SK-N-SH treated with all-trans-retinoic acid at 6 μM for 48 hours (cell line): ENCODE data around the gene MAP7.

Experiments used
- ATAC-seq: fragments of 200-7000 bp; cut with Tn5 transposase; 3 replicates; pipeline ENCODE4 v1.9.1; 2020; ENCODE audit warnings: mild to moderate bottlenecking, moderate library complexity
- ARNTL ChIP-seq: fragments of 450-650 bp; formaldehyde crosslinking; IDR thresholded peaks from 2 replicates; pipeline ENCODE4 v1.5.0; 2020; ENCODE audit warnings: low read depth, mild to moderate bottlenecking, moderate library complexity, borderline replicate concordance
- BACH2 ChIP-seq: fragments of 250-450 bp; sonication (Bioruptor Pico); IDR thresholded peaks from 2 replicates; pipeline ENCODE4 v1.9.0; 2021; ENCODE audit warnings: mild to moderate bottlenecking, borderline replicate concordance
- CSDC2 ChIP-seq: fragments of 250-450 bp; sonication (Bioruptor Pico); IDR thresholded peaks from 2 replicates; pipeline ENCODE4 v1.5.0; 2020; ENCODE audit warnings: mild to moderate bottlenecking, moderate library complexity
- CSRNP3 ChIP-seq: fragments of 250-450 bp; sonication (Bioruptor Pico); IDR thresholded peaks from 2 replicates; pipeline ENCODE4 v1.5.1; 2021; ENCODE audit warnings: mild to moderate bottlenecking, moderate library complexity
- ESRRG ChIP-seq: fragments of 250-450 bp; sonication (Bioruptor Pico); IDR thresholded peaks from 2 replicates; pipeline ENCODE4 v1.6.1; 2021; ENCODE audit warnings: mild to moderate bottlenecking
- GLIS3 ChIP-seq: fragments of 250-450 bp; sonication (Bioruptor Pico); IDR thresholded peaks from 2 replicates; pipeline ENCODE4 v1.5.0; 2020; ENCODE audit warnings: mild to moderate bottlenecking, moderate library complexity
- ISL1 ChIP-seq: fragments of 250-450 bp; sonication (Bioruptor Pico); IDR thresholded peaks from 2 replicates; pipeline ENCODE4 v2.1.2; 2022; ENCODE audit warnings: mild to moderate bottlenecking, moderate library complexity
- OSR1 ChIP-seq: fragments of 250-450 bp; sonication (Bioruptor Pico); IDR thresholded peaks from 2 replicates; pipeline ENCODE4 v1.8.0; 2022; ENCODE audit warnings: moderate library complexity, mild to moderate bottlenecking, inconsistent platforms
- PATZ1 ChIP-seq: fragments of 250-450 bp; sonication (Bioruptor Pico); IDR thresholded peaks from 2 replicates; pipeline ENCODE4 v1.8.0; 2020; ENCODE audit warnings: mild to moderate bottlenecking, moderate library complexity, borderline replicate concordance
- PPARA ChIP-seq: fragments of 250-450 bp; sonication (Bioruptor Pico); IDR thresholded peaks from 2 replicates; pipeline ENCODE4 v1.5.0; 2020; ENCODE audit warnings: mild to moderate bottlenecking, borderline replicate concordance
- RARB ChIP-seq: fragments of 250-450 bp; sonication (Bioruptor Pico); IDR thresholded peaks from 2 replicates; pipeline ENCODE4 v1.8.0; 2021; ENCODE audit warnings: mild to moderate bottlenecking, moderate library complexity
- TCF4 ChIP-seq: fragments of 250-450 bp; sonication (Bioruptor Pico); IDR thresholded peaks from 2 replicates; pipeline ENCODE4 v1.8.0; 2021; ENCODE audit warnings: mild to moderate bottlenecking, moderate library complexity, borderline replicate concordance
- TSHZ2 ChIP-seq: fragments of 250-450 bp; sonication (Bioruptor Pico); IDR thresholded peaks from 2 replicates; pipeline ENCODE4 v1.5.0; 2020; ENCODE audit warnings: mild to moderate bottlenecking, moderate library complexity
- ZC3H10 ChIP-seq: fragments of 250-450 bp; sonication (Bioruptor Pico); IDR thresholded peaks from 2 replicates; pipeline ENCODE4 v1.5.1; 2021; ENCODE audit warnings: mild to moderate bottlenecking, moderate library complexity
- ZFP30 ChIP-seq: fragments of 450-650 bp; formaldehyde crosslinking; IDR thresholded peaks from 2 replicates; pipeline ENCODE4 v1.5.0; 2022; ENCODE audit warnings: mild to moderate bottlenecking, moderate library complexity
- ZNF565 ChIP-seq: fragments of 450-650 bp; formaldehyde crosslinking; conservative IDR thresholded peaks from 2 replicates; pipeline ENCODE4 v1.5.0; 2020; ENCODE audit warnings: low read depth, mild to moderate bottlenecking, moderate library complexity
- ZNF70 ChIP-seq: fragments of 450-650 bp; formaldehyde crosslinking; IDR thresholded peaks from 2 replicates; pipeline ENCODE4 v1.5.0; 2020; ENCODE audit warnings: mild to moderate bottlenecking, moderate library complexity
- ZNF8 ChIP-seq: fragments of 450-650 bp; formaldehyde crosslinking; IDR thresholded peaks from 2 replicates; pipeline ENCODE4 v1.5.0; 2020; ENCODE audit warnings: mild to moderate bottlenecking, moderate library complexity
- TF ChIP-seq, protein P1 (sequence below): fragments of 250-450 bp; sonication (Bioruptor Pico); IDR thresholded peaks from 2 replicates; pipeline ENCODE4 v1.8.0; 2021; ENCODE audit warnings: low read depth, mild to moderate bottlenecking, moderate library complexity, borderline replicate concordance
- TF ChIP-seq, protein P2 (sequence below): fragments of 250-450 bp; sonication (Bioruptor Pico); IDR thresholded peaks from 2 replicates; pipeline ENCODE4 v1.5.1; 2020; ENCODE audit warnings: low read depth, mild to moderate bottlenecking, moderate library complexity

MAP7 gene

GRCh38 chr6:136475686-136476085 is 74.5 kb downstream of the MAP7 start (continued):
- TF ChIP-seq CSRNP3 (CRISPR knock-in tag) (no peak), PPARA (CRISPR knock-in tag) (no peak), ZNF565 (no peak), TCF4 (CRISPR knock-in tag) (no peak), BACH2 (CRISPR knock-in tag) (no peak), ESRRG (CRISPR knock-in tag) (no peak), ZNF8 (CRISPR knock-in tag) (no peak), PATZ1 (CRISPR knock-in tag) (no peak)
- TF ChIP-seq, protein P1, sequence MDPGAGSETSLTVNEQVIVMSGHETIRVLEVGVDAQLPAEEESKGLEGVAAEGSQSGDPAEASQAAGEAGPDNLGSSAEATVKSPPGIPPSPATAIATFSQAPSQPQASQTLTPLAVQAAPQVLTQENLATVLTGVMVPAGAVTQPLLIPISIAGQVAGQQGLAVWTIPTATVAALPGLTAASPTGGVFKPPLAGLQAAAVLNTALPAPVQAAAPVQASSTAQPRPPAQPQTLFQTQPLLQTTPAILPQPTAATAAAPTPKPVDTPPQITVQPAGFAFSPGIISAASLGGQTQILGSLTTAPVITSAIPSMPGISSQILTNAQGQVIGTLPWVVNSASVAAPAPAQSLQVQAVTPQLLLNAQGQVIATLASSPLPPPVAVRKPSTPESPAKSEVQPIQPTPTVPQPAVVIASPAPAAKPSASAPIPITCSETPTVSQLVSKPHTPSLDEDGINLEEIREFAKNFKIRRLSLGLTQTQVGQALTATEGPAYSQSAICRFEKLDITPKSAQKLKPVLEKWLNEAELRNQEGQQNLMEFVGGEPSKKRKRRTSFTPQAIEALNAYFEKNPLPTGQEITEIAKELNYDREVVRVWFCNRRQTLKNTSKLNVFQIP (CRISPR knock-in tag) = no peak

GRCh38 chr6:136474241-136474640 is 76.0 kb downstream of the MAP7 start:
- ATAC-seq = no peak
- no peak for TF ChIP-seq TCF4 (CRISPR knock-in tag)
- TF ChIP-seq ISL1 = no peak

- TF ChIP-seq ZNF8 (CRISPR knock-in tag) (no peak), ZFP30 (CRISPR knock-in tag) (no peak), CSDC2 (CRISPR knock-in tag) (no peak), OSR1 (CRISPR knock-in tag) (no peak), PPARA (CRISPR knock-in tag) (no peak), TCF4 (CRISPR knock-in tag) (no peak), RARB (CRISPR knock-in tag) (no peak), ESRRG (CRISPR knock-in tag) (no peak), ZC3H10 (CRISPR knock-in tag) (no peak), PATZ1 (CRISPR knock-in tag) (no peak), CSRNP3 (CRISPR knock-in tag) (no peak), ZNF70 (CRISPR knock-in tag) (no peak), ARNTL (CRISPR knock-in tag) (no peak), TSHZ2 (CRISPR knock-in tag) (no peak), GLIS3 (no peak)
- TF ChIP-seq, protein P2, sequence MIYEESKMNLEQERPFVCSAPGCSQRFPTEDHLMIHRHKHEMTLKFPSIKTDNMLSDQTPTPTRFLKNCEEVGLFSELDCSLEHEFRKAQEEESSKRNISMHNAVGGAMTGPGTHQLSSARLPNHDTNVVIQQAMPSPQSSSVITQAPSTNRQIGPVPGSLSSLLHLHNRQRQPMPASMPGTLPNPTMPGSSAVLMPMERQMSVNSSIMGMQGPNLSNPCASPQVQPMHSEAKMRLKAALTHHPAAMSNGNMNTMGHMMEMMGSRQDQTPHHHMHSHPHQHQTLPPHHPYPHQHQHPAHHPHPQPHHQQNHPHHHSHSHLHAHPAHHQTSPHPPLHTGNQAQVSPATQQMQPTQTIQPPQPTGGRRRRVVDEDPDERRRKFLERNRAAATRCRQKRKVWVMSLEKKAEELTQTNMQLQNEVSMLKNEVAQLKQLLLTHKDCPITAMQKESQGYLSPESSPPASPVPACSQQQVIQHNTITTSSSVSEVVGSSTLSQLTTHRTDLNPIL (CRISPR knock-in tag) = no peak
- TF ChIP-seq, all 23 proteins: peak for 0
- no peak for ATAC-seq
These were observed 78.3 kb downstream of the MAP7 start for GRCh38 chr6:136471922-136472321.
